GM12892 (cell line): Measurements from ENCODE around the gene BIRC2.

Source experiments
- POLR2A ChIP-seq: IDR thresholded peaks from 2 replicates; pipeline ENCODE4 v1.6.1; 2011; ENCODE audit warnings: low read depth, low read length, control low read depth
- POLR2AphosphoS5 ChIP-seq: IDR thresholded peaks from 2 replicates; pipeline ENCODE4 v1.6.1; 2011; ENCODE audit warnings: low read depth, low read length, control low read depth
- TAF1 ChIP-seq: IDR thresholded peaks from 2 replicates; pipeline ENCODE4 v1.6.1; 2011; ENCODE audit warnings: low read depth, mild to moderate bottlenecking, control low read depth, low read length, borderline replicate concordance

- TF ChIP-seq POLR2AphosphoS5 = no peak
- TF ChIP-seq TAF1 = no peak
- TF ChIP-seq POLR2A = no peak
Measured at GRCh38 chr11:102312667-102313066, 34.3 kb upstream of the BIRC2 start.
